Mesothelial cell of epicardium (in vitro differentiated cells): Measurements from ENCODE around the gene LRRC49. TPM values are rescaled to one million over a fixed set of nuclear protein-coding genes. Genes with fewer than 3 reads are reported as not detected.

Experiments
- DNase-seq, 2 experiments: peaks; one replicate each; pipeline ENCODE4 v3.0.0; 2021; ENCODE audit warnings: low spot score in 2 of 2; ENCODE audit not compliant: unreplicated experiment in 2 of 2
- H3K27ac Mint-ChIP-seq: 2 replicates; pipeline ENCODE4 v1.8.0; 2021; ENCODE audit warnings: mixed read lengths
- H3K27me3 Mint-ChIP-seq: 2 replicates; pipeline ENCODE4 v1.8.0; 2021; ENCODE audit warnings: low read depth, mixed read lengths
- H3K36me3 Mint-ChIP-seq: 2 replicates; pipeline ENCODE4 v1.8.0; 2021; ENCODE audit warnings: mixed read lengths
- H3K4me1 Mint-ChIP-seq: 2 replicates; pipeline ENCODE4 v1.8.0; 2021; ENCODE audit warnings: mixed read lengths
- H3K4me3 Mint-ChIP-seq: 2 replicates; pipeline ENCODE4 v1.8.0; 2021; ENCODE audit warnings: mild to moderate bottlenecking, moderate library complexity, mixed read lengths
- H3K9me3 Mint-ChIP-seq: 2 replicates; pipeline ENCODE4 v1.8.0; 2021; ENCODE audit warnings: mixed read lengths
- total RNA-seq: library from RNA; stranded (reverse); gene quantifications from 3 replicates; pipeline ENCODE4 v1.2.1, GENCODE V29; 2021
- TF ChIP-seq, protein P1 (sequence below): fragments of 200-600 bp; sonication (generic); IDR thresholded peaks from one replicate; pipeline ENCODE4 v1.5.0; 2021; ENCODE audit warnings: antibody characterized with exemption; ENCODE audit not compliant: unreplicated experiment

LRRC49 gene
- total RNA-seq, 1 donor from 2014 or later: 25.5 TPM

DNA sequence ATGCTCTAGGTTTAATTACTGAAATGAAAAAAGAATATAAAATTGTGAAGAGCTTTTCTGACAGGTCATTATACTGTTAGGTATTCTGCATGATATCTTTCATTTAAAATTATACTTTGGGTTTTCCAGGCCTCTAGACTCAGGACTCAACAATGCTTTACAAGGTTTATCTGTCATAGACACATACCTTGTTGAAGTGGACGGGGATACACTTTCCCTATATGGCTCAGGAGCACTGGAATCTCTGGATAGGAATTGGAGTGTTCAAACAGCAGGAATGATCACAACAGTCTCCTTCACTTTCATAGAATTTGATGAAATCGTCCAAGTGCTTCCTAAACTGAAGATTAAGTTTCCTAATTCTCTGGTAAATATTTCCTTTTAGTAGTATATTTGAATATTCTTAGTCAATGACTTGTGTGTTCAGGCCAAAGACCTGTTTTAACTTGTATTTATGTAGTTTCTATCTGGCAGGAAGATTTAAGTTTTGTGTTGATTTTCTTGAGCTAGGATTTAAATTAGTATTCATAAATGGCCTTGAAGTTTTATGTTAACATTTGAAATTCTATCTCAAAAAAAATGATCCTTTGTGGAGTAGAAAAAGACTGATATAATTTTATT lies 115.7 kb downstream of the LRRC49 start:
- no peak for DNase-seq
- H3K27me3 Mint-ChIP-seq: no peaks in the 10 kb centered on the region
- H3K4me3 Mint-ChIP-seq: no peak overlapping the region
- no peak overlapping the region for H3K27ac Mint-ChIP-seq
- H3K9me3 Mint-ChIP-seq: no peaks in the 10 kb centered on the region
- TF ChIP-seq, protein P1, sequence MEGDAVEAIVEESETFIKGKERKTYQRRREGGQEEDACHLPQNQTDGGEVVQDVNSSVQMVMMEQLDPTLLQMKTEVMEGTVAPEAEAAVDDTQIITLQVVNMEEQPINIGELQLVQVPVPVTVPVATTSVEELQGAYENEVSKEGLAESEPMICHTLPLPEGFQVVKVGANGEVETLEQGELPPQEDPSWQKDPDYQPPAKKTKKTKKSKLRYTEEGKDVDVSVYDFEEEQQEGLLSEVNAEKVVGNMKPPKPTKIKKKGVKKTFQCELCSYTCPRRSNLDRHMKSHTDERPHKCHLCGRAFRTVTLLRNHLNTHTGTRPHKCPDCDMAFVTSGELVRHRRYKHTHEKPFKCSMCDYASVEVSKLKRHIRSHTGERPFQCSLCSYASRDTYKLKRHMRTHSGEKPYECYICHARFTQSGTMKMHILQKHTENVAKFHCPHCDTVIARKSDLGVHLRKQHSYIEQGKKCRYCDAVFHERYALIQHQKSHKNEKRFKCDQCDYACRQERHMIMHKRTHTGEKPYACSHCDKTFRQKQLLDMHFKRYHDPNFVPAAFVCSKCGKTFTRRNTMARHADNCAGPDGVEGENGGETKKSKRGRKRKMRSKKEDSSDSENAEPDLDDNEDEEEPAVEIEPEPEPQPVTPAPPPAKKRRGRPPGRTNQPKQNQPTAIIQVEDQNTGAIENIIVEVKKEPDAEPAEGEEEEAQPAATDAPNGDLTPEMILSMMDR: no peak
- H3K36me3 Mint-ChIP-seq: peaks cover 1% of the 10 kb centered on the region
- H3K4me1 Mint-ChIP-seq: peaks cover 13% of the 10 kb centered on the region

DNA sequence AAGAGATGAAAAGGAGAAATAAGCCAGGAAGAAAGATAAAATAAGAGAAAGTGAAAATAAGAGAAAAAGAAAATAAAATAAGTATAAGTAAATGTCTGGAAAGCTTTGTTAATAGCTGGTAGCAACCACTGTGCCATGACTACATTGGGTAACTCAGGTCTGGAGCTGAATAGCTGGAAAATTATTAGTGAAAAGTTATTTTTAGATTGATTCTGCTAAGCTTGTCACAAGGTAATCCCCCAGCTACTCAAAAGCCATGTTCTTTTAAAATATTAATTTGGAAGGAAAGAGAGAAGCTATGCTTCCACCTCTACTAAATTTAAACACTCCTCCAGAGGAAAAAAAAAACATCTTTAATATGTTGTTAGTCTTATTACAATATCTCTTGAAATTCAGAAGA lies 117.8 kb downstream of the LRRC49 start:
- peaks cover 2% of the 10 kb centered on the region for H3K36me3 Mint-ChIP-seq
- peaks cover 9% of the 10 kb centered on the region for H3K4me1 Mint-ChIP-seq
- H3K4me3 Mint-ChIP-seq: no peak overlapping the region
- TF ChIP-seq, protein P1: no peak
- H3K27me3 Mint-ChIP-seq: no peaks in the 10 kb centered on the region
- DNase-seq: no peak
- H3K9me3 Mint-ChIP-seq: no peaks in the 10 kb centered on the region
- H3K27ac Mint-ChIP-seq: no peak overlapping the region

DNA sequence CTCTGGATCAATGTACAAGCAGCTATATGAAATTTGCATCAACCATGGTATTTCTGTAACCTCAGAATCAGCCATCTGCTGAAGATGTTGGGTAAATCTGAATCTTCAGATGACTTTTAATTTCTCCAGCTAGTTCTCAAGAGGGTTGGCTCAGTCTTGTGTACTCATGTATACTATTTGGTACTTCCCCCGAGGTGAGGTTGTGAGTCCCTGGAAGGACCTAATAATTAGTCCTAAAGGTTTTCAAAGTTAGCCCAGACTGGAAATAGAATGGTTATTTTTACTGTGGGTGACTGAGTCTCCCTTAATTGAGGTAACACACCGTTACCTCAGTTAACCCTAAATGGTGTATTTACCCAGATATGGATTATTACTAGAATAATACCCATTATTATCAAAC lies 118.4 kb downstream of the LRRC49 start:
- H3K4me1 Mint-ChIP-seq: peaks cover 8% of the 10 kb centered on the region
- DNase-seq: no peak

DNA sequence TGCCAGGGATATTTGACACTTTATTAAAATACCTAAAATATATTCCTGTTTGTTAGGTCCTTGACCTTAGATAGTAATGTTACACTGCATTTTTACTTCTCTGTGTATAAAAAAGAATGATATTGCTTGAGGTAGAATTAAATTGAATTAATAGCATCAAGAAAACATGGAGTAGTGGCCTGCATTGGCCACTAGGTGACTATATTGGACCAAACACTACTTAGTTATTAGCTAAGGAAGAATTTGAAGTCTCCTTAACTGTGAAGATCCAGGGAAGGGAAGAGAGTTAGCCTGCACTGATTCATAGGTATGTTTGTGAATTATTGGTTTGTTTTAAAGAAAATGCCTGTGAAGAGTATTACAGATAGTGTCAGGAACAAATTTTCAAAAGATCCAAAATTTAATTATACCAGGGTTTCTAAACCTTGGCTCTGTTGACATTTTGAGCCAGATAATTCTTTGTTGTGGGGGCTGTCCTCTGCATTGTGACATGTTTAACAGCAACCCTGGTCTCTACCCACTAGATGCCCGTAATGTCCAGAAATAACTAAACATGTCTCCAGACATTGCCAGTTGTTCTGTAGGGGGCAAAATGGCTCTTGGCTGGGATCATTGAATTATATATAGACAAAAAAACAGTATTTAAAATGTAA lies 119.0 kb downstream of the LRRC49 start:
- TF ChIP-seq, protein P1: peak; percentile 86
- Mint-ChIP-seq H3K4me1 (peaks cover 7% of the 10 kb centered on the region), H3K27ac (no peak overlapping the region), H3K4me3 (no peak overlapping the region), H3K27me3 (no peaks in the 10 kb centered on the region), H3K36me3 (peaks cover 2% of the 10 kb centered on the region), H3K9me3 (no peaks in the 10 kb centered on the region)
- DNase-seq: no peak

More for the DNA sequence above, 118.4 kb downstream of the LRRC49 start:
- H3K36me3 Mint-ChIP-seq: peaks cover 2% of the 10 kb centered on the region
- no peak overlapping the region for H3K27ac Mint-ChIP-seq
- H3K4me3 Mint-ChIP-seq: no peak overlapping the region
- no peaks in the 10 kb centered on the region for H3K27me3 Mint-ChIP-seq
- TF ChIP-seq, protein P1: no peak
- no peaks in the 10 kb centered on the region for H3K9me3 Mint-ChIP-seq

DNA sequence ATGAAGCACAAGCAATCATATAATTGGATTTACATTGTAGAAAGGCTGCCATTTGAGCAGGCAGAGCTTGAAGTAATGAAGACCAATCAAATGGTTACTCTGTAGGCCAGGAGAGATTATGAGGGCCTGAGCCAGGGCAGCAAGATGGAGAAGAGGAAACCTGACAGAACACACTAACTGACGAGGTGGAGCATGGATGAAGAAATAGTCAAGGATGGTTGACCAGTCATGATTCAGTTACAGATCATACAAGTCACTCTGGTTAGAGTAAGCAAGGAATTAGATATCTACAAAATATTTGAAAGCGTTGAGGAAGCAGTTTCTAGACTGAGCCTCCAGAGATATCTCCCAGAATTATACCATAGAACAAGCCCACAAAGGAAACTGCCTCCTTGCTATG lies 120.8 kb downstream of the LRRC49 start:
- Mint-ChIP-seq H3K36me3 (peaks cover 7% of the 10 kb centered on the region), H3K27ac (no peak overlapping the region), H3K4me1 (peaks cover 4% of the 10 kb centered on the region), H3K27me3 (no peaks in the 10 kb centered on the region), H3K4me3 (no peak overlapping the region), H3K9me3 (no peaks in the 10 kb centered on the region)
- no peak for DNase-seq
- TF ChIP-seq, protein P1: no peak
